Stimulated activated CD8-positive, alpha-beta memory T cell treated with anti-CD3 and anti-CD28 coated beads, Interleukin-7, amount 100 ng/mL, for 48 hours (primary cell): ENCODE results near the gene GDF11.
"Not testable (repeated sequence)": the region's sequence is repeated elsewhere in the genome, so short reads cannot be mapped to it uniquely, and the experiment has no call there.

Source experiments
- DNase-seq, 2 donors: peaks; one replicate each; pipeline ENCODE4 v3.0.0-alpha.2; 2020; ENCODE audit warnings: low read depth in 1 of 2; ENCODE audit errors: extremely low read depth in 1 of 2

GDF11 gene

DNA sequence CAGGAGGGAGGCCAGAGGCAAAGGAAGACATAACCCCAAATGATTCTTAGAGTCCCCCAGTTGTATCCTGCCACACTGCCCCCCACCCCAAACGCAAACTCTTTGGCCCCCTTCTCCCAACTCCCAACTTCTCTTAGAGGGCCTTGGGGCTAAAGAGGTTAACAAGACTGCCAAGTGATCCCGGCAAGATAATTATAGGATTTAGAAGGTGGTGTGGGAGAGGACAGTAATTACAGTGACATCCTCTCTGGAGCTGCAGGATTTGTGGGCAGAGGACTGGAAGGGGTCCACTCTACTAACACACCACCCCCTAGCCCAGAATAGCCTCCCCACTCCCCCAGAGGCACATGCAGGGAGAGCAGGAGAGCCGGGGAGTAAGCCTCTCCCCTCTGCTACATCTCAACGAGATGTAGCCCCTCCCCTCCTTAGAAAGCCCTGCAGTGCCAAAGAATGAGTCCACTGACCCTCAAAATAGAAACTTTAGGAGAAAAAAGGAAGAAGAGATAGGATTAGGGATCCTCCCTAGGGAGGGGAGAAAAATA is 5.3 kb upstream of the GDF11 start:
- no peak for DNase-seq

DNA sequence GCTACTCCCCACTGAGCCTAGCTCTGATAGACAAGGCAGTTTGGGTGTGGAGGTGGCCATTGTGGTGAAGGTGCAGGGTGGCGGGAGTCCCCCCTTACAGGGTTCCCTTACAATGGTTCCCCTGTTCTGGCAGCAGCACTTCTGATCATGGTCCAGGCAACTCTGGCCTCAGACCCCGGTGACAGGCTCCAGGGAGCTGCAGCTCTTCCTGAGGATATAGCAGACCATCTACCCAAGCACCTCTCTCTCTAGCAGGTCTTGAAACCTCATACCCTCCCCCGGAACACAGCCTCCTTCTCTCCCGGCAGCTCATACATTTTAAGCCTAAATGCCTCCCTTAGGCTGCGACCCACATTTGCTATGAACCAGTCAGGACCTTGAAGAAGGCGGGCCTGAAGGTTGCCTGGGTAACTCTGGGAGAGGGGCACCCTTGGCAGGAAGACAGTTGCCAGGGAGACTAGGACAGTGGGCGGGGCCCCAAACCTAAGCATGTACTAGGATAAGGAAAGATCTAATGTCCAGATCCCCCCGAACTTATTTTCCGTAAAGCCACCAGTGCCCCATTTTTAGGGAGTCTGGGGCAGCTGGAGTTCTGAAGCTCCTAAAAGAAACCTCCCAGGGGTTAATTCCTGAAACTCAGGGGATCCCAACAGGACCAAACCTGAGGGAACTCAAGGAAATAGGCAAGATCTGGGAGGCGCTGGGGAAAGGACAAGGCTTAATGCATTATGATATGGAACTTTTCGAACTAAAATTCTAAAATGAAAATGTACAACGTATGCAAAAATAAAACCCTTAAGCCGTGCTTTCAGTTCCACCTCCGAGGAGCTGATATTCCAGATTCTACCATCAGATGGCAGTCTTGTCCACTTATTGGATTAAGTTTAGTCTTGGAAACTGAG is 4.5 kb upstream of the GDF11 start:
- DNase-seq = peak; percentile 53 to 86

DNA sequence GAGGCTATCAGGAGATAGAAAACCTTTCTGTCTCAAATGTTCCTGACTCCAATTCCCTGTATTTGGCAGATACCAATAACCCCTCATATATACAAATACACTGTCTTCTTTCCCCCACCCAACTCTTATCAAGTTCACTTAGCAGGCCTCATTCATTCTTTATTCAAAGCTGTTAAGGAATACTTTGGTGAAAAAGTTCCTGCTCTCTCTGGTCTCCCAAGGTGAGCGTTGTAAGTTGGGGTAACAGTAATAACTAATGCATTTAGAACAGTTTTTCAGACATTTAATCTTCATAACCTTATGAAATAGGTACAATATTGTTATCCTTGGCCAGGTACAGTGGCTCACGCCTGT is 3.9 kb upstream of the GDF11 start:
- DNase-seq = no peak

DNA sequence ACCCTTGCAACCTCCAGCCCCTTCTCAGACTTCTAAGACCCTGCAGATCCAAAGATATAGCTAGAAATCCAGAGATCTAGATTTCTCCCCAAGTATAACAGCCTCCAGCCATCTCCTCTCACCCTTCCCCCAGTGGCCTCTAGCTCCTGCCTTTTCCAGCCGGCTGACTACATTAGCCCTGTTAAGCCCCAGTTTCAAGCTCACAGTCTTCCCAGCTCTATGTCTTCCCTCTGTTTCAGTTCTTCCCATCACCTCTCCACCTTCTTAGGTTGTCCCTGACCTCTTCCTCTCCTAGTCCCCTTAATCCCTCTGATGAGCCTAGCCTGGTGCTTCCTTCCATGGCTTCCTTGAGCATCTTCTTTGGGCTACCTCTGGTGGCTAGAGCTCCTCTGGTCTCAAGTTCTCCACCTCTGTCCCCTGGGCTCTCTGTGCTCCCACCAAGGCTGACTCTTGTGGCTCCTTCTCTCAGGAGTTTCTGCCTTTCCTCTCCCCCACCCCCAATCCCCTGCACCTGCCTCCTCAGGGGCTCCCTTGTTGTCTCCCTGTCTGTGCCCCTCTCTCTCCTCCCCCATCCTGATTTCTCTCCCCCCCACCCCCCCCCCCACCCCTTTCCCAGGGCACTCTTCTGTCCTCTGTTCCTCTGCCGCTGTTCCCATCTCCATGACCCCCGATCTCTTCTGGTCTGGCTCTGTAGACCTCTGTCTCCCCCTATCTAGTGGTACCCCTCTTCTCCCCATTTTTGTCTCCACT is 816 bp upstream of the GDF11 start:
- no peak for DNase-seq

- DNase-seq = no peak
These were observed 751 bp downstream of the GDF11 start for GRCh38 chr12:55743406-55744339.

- no peak for DNase-seq
These were observed 1.6 kb downstream of the GDF11 start for GRCh38 chr12:55744340-55745030.

DNA sequence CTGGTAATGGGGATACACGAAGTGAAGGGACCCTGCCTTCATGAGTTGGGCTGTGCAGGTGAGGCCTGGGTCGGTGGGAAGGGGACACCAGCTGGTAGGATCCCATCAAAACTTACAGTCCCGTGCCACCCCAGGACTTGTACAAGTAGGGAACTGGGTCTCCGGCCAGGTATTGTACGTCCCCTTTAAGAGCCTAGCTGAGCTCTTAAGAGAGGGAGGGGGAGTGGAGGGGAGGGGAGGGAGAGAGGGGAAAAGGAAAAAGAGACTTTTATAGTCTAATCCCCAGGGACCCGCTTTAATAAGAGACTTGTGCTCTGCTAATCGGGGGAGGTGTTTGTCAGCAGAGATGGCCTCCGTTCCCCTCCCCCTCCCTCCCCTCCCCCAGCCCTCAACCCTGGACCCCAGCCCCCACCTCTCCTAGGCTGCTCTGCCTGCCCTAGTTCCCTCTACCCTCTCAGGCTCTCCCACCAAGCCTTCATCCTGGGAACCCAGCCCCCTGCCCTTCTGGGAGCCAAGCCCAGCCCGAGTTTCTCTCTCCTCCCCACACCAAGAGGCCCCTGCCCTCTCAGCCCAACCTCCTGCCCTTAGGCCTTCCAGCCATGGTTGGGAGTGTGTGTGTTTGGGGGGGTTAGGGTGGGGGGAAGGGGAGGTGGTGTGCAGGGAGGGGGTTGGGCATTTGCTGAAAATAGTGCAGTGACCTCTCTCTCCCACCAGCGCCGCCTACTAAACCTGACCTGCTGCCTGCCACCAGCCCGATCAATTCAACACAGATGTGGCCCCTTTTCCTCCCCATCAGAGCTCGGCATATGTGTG is 2.6 kb downstream of the GDF11 start:
- DNase-seq = no peak

GRCh38 chr12:55746174-55746912 is 3.4 kb downstream of the GDF11 start:
- DNase-seq = no peak

- DNase-seq = no peak
These were observed 4.0 kb downstream of the GDF11 start for GRCh38 chr12:55746913-55747231.

GRCh38 chr12:55748230-55748993 is 5.5 kb downstream of the GDF11 start:
- DNase-seq = no peak

DNA sequence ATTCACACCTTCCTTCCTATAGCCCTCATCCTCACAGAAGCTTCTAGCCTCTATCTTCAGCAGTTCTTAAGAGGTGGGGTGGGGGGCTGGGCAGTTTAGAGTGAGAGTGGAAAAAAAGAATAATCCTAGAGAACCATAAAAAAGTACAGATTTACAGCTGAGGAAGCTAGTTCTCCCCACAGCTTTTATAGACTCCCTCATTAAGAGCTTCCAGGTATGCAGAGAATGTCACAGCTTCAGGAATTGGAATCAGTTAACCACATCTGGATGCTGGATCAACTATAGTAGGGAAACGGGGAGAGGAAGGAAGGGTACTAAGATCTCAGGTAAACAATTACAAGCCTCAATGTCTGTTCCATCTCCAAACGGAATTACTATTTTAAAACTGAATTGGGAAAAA is 12.3 kb downstream of the GDF11 start:
- DNase-seq = no peak

GRCh38 chr12:55757701-55758100 is 14.8 kb downstream of the GDF11 start:
- no peak for DNase-seq

DNA sequence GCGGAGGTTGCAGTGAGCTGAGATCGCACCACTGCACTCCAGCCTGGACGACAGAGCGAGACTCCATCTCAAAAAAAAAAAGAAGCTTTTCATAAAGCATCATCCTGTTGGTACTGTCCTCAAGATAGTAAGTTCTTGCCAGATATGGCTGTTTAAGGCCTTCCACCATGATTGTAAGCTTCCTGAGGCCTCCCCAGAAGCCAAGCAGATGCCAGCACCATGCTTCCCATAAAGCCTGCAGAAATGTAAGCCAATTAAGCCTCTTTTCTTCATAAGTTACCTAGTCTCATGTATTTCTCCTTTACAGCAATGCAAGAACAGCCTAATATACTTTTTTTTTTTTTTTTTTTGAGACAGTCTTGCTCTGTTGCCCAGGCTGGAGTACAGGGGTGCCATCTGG is 15.7 kb downstream of the GDF11 start:
- DNase-seq = not testable (repeated sequence)

DNA sequence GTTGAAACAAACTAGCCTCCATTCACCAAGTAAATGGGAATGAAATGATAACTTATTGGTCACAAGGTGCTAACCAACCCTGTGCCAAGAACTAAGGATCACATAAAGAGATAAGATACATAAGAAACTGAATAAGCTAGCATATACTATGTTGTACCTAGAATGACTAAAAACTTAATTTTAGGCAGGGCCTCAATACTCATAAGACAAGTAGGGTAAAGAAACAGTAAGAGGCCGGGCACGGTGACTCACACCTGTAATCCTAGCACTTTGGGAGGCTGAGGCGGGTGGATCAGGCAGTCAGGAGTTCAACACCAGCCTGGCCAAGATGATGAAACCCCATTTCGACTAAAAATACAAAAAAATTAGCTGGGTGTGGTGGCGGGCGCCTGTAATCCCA is 17.7 kb downstream of the GDF11 start:
- DNase-seq = peak in 1 of 2 donors; percentile 62

- DNase-seq = no peak
These were observed 19.7 kb downstream of the GDF11 start for GRCh38 chr12:55762646-55763045.

DNA sequence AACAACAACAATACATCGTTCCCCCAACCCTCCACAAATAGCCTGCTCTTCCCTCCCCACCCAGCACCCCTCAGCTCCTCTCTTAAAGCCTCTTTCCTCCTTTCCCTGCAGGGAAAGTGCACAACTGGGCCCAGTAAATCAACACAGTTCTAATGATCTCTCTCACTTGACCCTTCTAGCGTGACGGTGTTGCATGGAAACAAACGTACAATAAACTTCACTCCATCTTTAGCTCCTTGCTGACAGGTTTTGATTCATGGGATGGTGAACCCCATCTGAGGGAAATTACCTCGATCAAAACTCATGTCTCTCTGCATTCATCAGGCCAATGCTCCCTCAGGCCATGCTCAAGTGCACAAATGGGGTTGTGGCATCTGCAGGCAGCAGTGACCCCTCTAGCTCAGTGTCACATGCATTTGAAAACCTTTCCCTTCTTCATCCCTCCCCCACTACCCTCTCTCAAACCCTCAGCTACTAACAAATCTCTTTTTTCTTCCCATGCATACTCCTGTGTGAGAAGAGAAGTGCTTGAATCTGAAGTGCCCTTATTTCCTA is 22.9 kb downstream of the GDF11 start:
- DNase-seq = no peak

- no peak for DNase-seq
These were observed 24.2 kb downstream of the GDF11 start for GRCh38 chr12:55767156-55767555.

DNA sequence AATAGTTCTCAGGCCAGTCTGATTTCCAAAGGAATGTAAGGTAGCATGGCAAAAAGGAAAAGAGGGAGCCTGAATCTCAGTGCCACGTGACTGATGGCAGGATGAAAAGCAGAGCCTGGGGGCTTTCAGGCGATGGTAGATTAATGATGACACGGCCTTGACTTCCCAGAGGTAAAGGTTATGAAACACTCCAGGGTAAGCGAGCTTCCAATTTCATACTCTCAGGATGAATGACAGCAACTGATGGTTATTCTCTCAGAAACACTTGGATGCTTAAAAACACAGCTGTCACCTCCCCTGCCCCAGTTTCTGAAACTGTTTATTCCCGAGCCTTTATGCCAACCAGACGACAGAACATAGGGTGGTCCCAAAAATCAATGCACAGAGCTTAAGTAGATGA is 28.8 kb downstream of the GDF11 start:
- no peak for DNase-seq
